ENCODE data around the gene PPP1R12B. TPM values are rescaled to one million over a fixed set of nuclear protein-coding genes. Genes with fewer than 3 reads are reported as not detected.

Gene PPP1R12B
- total and polyA plus RNA-seq, 9 donors, result 50.3 to 232 (median 73.0) TPM

- WGBS, 3 donors, result 51 to 55% (median 53%) methylated on average over 3 of the region's 3 CpGs
- intact Hi-C loops (cut with DNase I), result loop anchor here in 1 of 4 donors (10.0 kb wide), 2 partner anchors 53 to 67 kb away; no protein-coding TSS in a partner anchor
- Histone ChIP-seq H3K27ac (no peak overlapping the region), H3K9me3 (no peaks in the 10 kb centered on the region), H3K4me1 (ENCODE audit: insufficient read depth) (peaks cover 22% of the 10 kb centered on the region), H3K27me3 (no peaks in the 10 kb centered on the region), H3K4me3 (no peak overlapping the region), H3K36me3 (no peaks in the 10 kb centered on the region)
- no peak for DNase-seq
- TF ChIP-seq EP300 (IDR thresholded peaks at IDR 0.05), result no peak
- no peak for TF ChIP-seq POLR2A (IDR thresholded peaks at IDR 0.05)
- TF ChIP-seq CTCF (IDR thresholded peaks at IDR 0.05), result peak; percentile 51 to 65 (median 65)
Measured at GRCh38 chr1:202571719-202572339, 223.3 kb downstream of the PPP1R12B start.

- intact Hi-C loops (cut with DNase I), result loop anchor here in 1 of 4 donors (10.0 kb wide), 2 partner anchors 52 to 68 kb away; no protein-coding TSS in a partner anchor
- Histone ChIP-seq H3K27ac (no peak overlapping the region), H3K9me3 (no peaks in the 10 kb centered on the region), H3K27me3 (no peaks in the 10 kb centered on the region), H3K4me1 (ENCODE audit: insufficient read depth) (peaks cover 19% of the 10 kb centered on the region), H3K36me3 (no peaks in the 10 kb centered on the region), H3K4me3 (no peak overlapping the region)
- TF ChIP-seq EP300 (IDR thresholded peaks at IDR 0.05), result no peak
- TF ChIP-seq POLR2A (IDR thresholded peaks at IDR 0.05), result no peak
- no peak for TF ChIP-seq CTCF (IDR thresholded peaks at IDR 0.05)
- WGBS, 3 donors, result 89 to 97% (median 94%) methylated on average over 1 of the region's 1 CpG
- DNase-seq, result no peak
Measured at GRCh38 chr1:202572867-202573266, 224.4 kb downstream of the PPP1R12B start.

- no peaks in the 10 kb centered on the region for H3K36me3 ChIP-seq
- no peak overlapping the region for H3K4me3 ChIP-seq
- no peak for TF ChIP-seq EP300 (IDR thresholded peaks at IDR 0.05)
- TF ChIP-seq POLR2A (IDR thresholded peaks at IDR 0.05), result no peak
- TF ChIP-seq CTCF (IDR thresholded peaks at IDR 0.05), result no peak
- WGBS, 3 donors, result 23 to 35% (median 31%) methylated on average over 2 of the region's 2 CpGs
- H3K9me3 ChIP-seq, result no peaks in the 10 kb centered on the region
- intact Hi-C loops (cut with DNase I), result loop anchor here in 1 of 4 donors (10.0 kb wide), 2 partner anchors 49 to 71 kb away; no protein-coding TSS in a partner anchor
- peak overlapping the region in 1 of 2 donors; percentile 39 for H3K27ac ChIP-seq
- H3K27me3 ChIP-seq, result no peaks in the 10 kb centered on the region
- DNase-seq, result no peak
- H3K4me1 ChIP-seq (ENCODE audit: insufficient read depth), result peaks cover 26% of the 10 kb centered on the region
Measured at GRCh38 chr1:202575918-202576653, 227.6 kb downstream of the PPP1R12B start.

GRCh38 chr1:202576816-202577215, 228.3 kb downstream of the PPP1R12B start:
- TF ChIP-seq EP300 (IDR thresholded peaks at IDR 0.05) (no peak), CTCF (IDR thresholded peaks at IDR 0.05) (no peak), POLR2A (IDR thresholded peaks at IDR 0.05) (no peak)

More at GRCh38 chr1:202576816-202577215, 228.3 kb downstream of the PPP1R12B start:
- H3K4me1 ChIP-seq (ENCODE audit: insufficient read depth), result peaks cover 26% of the 10 kb centered on the region
- H3K4me3 ChIP-seq, result no peak overlapping the region
- H3K27ac ChIP-seq, result no peak overlapping the region
- no peak for DNase-seq
- no peaks in the 10 kb centered on the region for H3K27me3 ChIP-seq
- WGBS, 3 donors, result 6 to 31% (median 13%) methylated on average over 1 of the region's 1 CpG
- no peaks in the 10 kb centered on the region for H3K9me3 ChIP-seq
- intact Hi-C loops (cut with DNase I), result loop anchor here in 1 of 4 donors (10.0 kb wide), 2 partner anchors 48 to 72 kb away; no protein-coding TSS in a partner anchor
- H3K36me3 ChIP-seq, result no peaks in the 10 kb centered on the region

All from ovary (tissue), 9 donors.